Measurements from ENCODE around the gene PNMA6E.
"Not testable (repeated sequence)": the region's sequence is repeated elsewhere in the genome, so short reads cannot be mapped to it uniquely, and the experiment has no call there.

Gene PNMA6E

GRCh38 chrX:153408871-153409351 lies 7.8 kb upstream of the PNMA6E start:
- DNase-seq (ENCODE audit: low read depth in 3 of 3): no peak

GRCh38 chrX:153408221-153408721 lies 7.1 kb upstream of the PNMA6E start:
- DNase-seq (ENCODE audit: low read depth in 3 of 3): no peak

GRCh38 chrX:153407736-153408135 lies 6.6 kb upstream of the PNMA6E start:
- DNase-seq (ENCODE audit: low read depth in 3 of 3): no peak

- no peak for DNase-seq (ENCODE audit: low read depth in 3 of 3)
Observed at GRCh38 chrX:153406903-153407302, 5.8 kb upstream of the PNMA6E start.

- no peak for DNase-seq (ENCODE audit: low read depth in 3 of 3)
Observed at GRCh38 chrX:153406011-153406410, 4.9 kb upstream of the PNMA6E start.

GRCh38 chrX:153405426-153405825 lies 4.3 kb upstream of the PNMA6E start:
- DNase-seq (ENCODE audit: low read depth in 3 of 3): no peak

- DNase-seq (ENCODE audit: low read depth in 3 of 3): not testable (repeated sequence)
Observed at GRCh38 chrX:153404333-153404732, 3.2 kb upstream of the PNMA6E start.

GRCh38 chrX:153400146-153401132 lies 711 bp downstream of the PNMA6E start:
- peak; percentile 27 to 59 (median 29) for DNase-seq (ENCODE audit: low read depth in 3 of 3)

GRCh38 chrX:153398275-153398960 lies 2.7 kb downstream of the PNMA6E start:
- no peak for DNase-seq (ENCODE audit: low read depth in 3 of 3)

GRCh38 chrX:153397256-153397960 lies 3.7 kb downstream of the PNMA6E start:
- no peak for DNase-seq (ENCODE audit: low read depth in 3 of 3)

GRCh38 chrX:153396320-153397195 lies 4.6 kb downstream of the PNMA6E start:
- no peak for DNase-seq (ENCODE audit: low read depth in 3 of 3)

- DNase-seq (ENCODE audit: low read depth in 3 of 3): no peak
Observed at GRCh38 chrX:153395613-153396319, 5.4 kb downstream of the PNMA6E start.

- DNase-seq (ENCODE audit: low read depth in 3 of 3): no peak
Observed at GRCh38 chrX:153394612-153395011, 6.5 kb downstream of the PNMA6E start.

GRCh38 chrX:153392642-153393321 lies 8.4 kb downstream of the PNMA6E start:
- no peak for DNase-seq (ENCODE audit: low read depth in 3 of 3)

- not testable (repeated sequence) for DNase-seq (ENCODE audit: low read depth in 3 of 3)
Observed at GRCh38 chrX:153389460-153389768, 11.7 kb downstream of the PNMA6E start.

- no peak for DNase-seq (ENCODE audit: low read depth in 3 of 3)
Observed at GRCh38 chrX:153388722-153389459, 12.3 kb downstream of the PNMA6E start.

- DNase-seq (ENCODE audit: low read depth in 3 of 3): no peak
Observed at GRCh38 chrX:153387987-153388721, 13.0 kb downstream of the PNMA6E start.

- DNase-seq (ENCODE audit: low read depth in 3 of 3): no peak
Observed at GRCh38 chrX:153387345-153387744, 13.8 kb downstream of the PNMA6E start.
